H1 (cell line): ENCODE results near the gene TMEM14B.

Experiments
- CEBPB ChIP-seq: IDR thresholded peaks from 2 replicates; pipeline ENCODE4 v1.6.1; 2012; ENCODE audit warnings: low read depth, low read length
- CREB1 ChIP-seq: IDR thresholded peaks from 2 replicates; pipeline ENCODE4 v1.6.1; 2012; ENCODE audit warnings: inconsistent platforms
- EP300 ChIP-seq, 2 experiments: IDR thresholded peaks; 1 replicate in 1 of 2; 2 replicates in 1 of 2; pipeline ENCODE4 v1.6.1; 2011 to 2012; ENCODE audit warnings: low read depth in 2 of 2, low read length in 2 of 2, mild to moderate bottlenecking in 2 of 2, borderline replicate concordance in 1 of 2, inconsistent platforms in 1 of 2, moderate library complexity in 1 of 2
- EZH2 ChIP-seq: fragments of 200-600 bp; sonication (generic); IDR thresholded peaks from 2 replicates; pipeline ENCODE4 v1.7.1; 2012; ENCODE audit warnings: low read depth, mild to moderate bottlenecking, moderate library complexity, low read length, inconsistent platforms; ENCODE audit not compliant: severe bottlenecking
- PHF8 ChIP-seq: fragments of 200-600 bp; sonication (generic); conservative IDR thresholded peaks from 2 replicates; pipeline ENCODE4 v1.7.1; 2012; ENCODE audit warnings: low read depth, mild to moderate bottlenecking, inconsistent platforms, low read length, moderate library complexity
- POLR2A ChIP-seq, 2 experiments: IDR thresholded peaks; 1 replicate in 1 of 2; 2 replicates in 1 of 2; pipeline ENCODE4 v1.6.1; 2011; ENCODE audit warnings: low read depth in 2 of 2, low read length in 2 of 2, mild to moderate bottlenecking in 2 of 2; ENCODE audit errors: control extremely low read depth in 1 of 2
- RAD21 ChIP-seq, 2 experiments: IDR thresholded peaks in 1 of 2; conservative IDR thresholded peaks in 1 of 2; 2 replicates each; pipeline ENCODE4 v1.6.1; 2011; ENCODE audit warnings: low read depth in 2 of 2, low read length in 2 of 2, improper control_type of control experiment in 1 of 2, inconsistent platforms in 1 of 2, mild to moderate bottlenecking in 1 of 2, moderate library complexity in 1 of 2
- RFX5 ChIP-seq: IDR thresholded peaks from 2 replicates; pipeline ENCODE4 v1.6.1; 2011; ENCODE audit warnings: low read depth, low read length, improper control_type of control experiment, borderline replicate concordance
- TAF1 ChIP-seq: IDR thresholded peaks from 2 replicates; pipeline ENCODE4 v1.6.1; 2011; ENCODE audit warnings: mild to moderate bottlenecking, low read depth, low read length
- YY1 ChIP-seq: IDR thresholded peaks from 2 replicates; pipeline ENCODE4 v1.6.1; 2011; ENCODE audit warnings: low read depth, mild to moderate bottlenecking, low read length
- TF ChIP-seq, protein P1 (sequence below): IDR thresholded peaks from 2 replicates; pipeline ENCODE4 v1.6.1; 2011; ENCODE audit warnings: low read depth, mild to moderate bottlenecking, low read length; ENCODE audit not compliant: insufficient read depth
- TF ChIP-seq, protein P2 (sequence below), 3 experiments: IDR thresholded peaks; 1 replicate in 2 of 3; 2 replicates in 1 of 3; pipeline versions ENCODE4 v1.5.1 to v1.6.1; 2011; ENCODE audit warnings: low read length in 3 of 3, mild to moderate bottlenecking in 3 of 3, inconsistent platforms in 2 of 3, low read depth in 1 of 3, moderate library complexity in 1 of 3; ENCODE audit not compliant: insufficient read depth in 1 of 3; ENCODE audit errors: control extremely low read depth in 1 of 3

DNA sequence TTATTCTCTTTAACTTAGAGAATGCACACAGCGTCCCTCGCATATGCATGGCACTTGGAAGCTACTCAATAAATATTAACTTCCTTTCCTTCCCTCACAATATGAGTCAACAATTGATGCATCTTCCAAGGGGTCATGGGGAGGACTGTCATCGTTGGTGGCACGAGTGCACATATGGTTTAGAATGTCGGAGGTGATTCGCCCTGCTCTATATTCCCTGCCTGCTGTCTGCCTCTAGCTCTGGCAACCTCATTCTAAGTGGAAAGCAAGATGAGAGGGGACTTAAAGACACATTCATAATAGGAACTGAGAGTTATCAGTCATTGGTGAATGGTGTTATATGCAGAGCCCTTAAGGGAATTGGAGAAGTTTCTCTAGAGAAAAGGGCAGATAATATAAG, 46.1 kb downstream of the TMEM14B start:
- TF ChIP-seq, protein P1, sequence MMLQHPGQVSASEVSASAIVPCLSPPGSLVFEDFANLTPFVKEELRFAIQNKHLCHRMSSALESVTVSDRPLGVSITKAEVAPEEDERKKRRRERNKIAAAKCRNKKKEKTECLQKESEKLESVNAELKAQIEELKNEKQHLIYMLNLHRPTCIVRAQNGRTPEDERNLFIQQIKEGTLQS = no peak
- TF ChIP-seq CREB1 (no peak), YY1 (no peak), PHF8 (no peak), CEBPB (no peak), RAD21 (IDR thresholded peaks at IDR 0.05 in 1 of 2, conservative IDR thresholded peaks at IDR 0.05 in 1 of 2; ENCODE audit: low read depth in 2 of 2, low read length in 2 of 2) (no peak), POLR2A (IDR thresholded peaks at IDR 0.05; ENCODE audit: control extremely low read depth in 1 of 2, low read depth in 2 of 2, low read length in 2 of 2) (no peak), TAF1 (no peak), EZH2 (no peak), RFX5 (no peak), EP300 (IDR thresholded peaks at IDR 0.05; ENCODE audit: borderline replicate concordance in 1 of 2, low read depth in 2 of 2, low read length in 2 of 2) (no peak)
- TF ChIP-seq, protein P2, sequence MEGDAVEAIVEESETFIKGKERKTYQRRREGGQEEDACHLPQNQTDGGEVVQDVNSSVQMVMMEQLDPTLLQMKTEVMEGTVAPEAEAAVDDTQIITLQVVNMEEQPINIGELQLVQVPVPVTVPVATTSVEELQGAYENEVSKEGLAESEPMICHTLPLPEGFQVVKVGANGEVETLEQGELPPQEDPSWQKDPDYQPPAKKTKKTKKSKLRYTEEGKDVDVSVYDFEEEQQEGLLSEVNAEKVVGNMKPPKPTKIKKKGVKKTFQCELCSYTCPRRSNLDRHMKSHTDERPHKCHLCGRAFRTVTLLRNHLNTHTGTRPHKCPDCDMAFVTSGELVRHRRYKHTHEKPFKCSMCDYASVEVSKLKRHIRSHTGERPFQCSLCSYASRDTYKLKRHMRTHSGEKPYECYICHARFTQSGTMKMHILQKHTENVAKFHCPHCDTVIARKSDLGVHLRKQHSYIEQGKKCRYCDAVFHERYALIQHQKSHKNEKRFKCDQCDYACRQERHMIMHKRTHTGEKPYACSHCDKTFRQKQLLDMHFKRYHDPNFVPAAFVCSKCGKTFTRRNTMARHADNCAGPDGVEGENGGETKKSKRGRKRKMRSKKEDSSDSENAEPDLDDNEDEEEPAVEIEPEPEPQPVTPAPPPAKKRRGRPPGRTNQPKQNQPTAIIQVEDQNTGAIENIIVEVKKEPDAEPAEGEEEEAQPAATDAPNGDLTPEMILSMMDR (IDR thresholded peaks at IDR 0.05; ENCODE audit: control extremely low read depth in 1 of 3, insufficient read depth in 1 of 3, low read depth in 1 of 3, low read length in 3 of 3) = no peak
